Stimulated activated CD8-positive, alpha-beta memory T cell treated with anti-CD3 and anti-CD28 coated beads, Interleukin-12 subunit alpha, Interleukin-12 subunit beta, amount 100 ng/mL, for 24 hours (primary cell): ENCODE data around the gene NOP9.

ENCODE experiments used
- DNase-seq: peaks from one replicate; pipeline ENCODE4 v3.0.0-alpha.2; 2020; ENCODE audit errors: extremely low read depth

The NOP9 gene

DNA sequence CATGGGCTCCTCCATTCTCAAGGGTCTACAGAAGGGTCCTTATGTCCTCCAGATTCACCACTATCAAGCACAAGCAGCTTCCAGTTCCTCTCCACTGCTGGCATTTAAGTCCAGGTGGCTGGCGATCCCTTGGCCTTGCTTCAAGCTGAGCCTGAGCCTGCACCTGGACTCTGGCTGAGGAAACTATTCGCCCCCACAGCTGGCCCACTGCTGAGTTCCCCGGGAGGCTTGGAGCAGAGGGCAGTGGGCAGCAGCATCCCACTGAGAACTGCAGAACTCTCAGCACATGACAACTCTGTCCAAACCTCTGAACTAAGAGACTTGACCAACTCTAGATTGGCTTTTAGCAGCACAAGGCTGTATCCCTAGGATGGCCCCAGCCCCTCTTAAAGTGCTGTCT, 16.9 kb upstream of the NOP9 start:
- no peak for DNase-seq

DNA sequence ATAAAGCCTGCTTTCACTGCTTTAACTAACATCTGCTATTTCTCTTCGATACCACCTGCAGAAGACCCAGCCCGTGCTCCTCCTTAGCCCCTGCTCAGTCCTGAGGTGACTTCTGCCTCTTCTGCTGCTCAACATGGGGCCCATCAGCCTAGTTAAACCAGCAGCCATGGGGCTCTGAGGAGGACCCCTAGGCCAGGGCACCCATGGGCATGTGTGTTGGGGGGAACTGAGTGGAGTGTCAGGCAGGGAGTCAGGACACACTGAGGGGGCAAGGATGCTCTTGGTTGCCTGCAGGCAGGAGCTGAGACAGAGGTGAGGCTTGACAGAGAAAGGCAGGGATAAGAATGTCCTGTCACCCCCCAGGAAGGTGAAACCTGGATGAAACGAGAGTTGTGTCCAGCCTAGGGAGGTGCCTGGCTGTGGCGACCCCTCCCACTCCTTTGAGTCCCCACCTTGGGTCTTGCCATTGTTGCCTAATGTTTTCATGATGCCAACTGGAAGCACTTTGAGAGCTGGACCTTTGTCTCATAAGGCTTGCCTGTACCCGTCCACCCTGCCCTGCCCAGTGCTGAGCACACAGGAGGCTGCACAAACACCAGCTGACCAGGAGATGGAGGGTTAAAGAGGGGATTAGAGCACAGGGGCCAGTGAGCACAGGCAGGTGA, 15.7 kb upstream of the NOP9 start:
- DNase-seq: no peak

- no peak for DNase-seq
Observed at GRCh38 chr14:24284501-24285035, 15.1 kb upstream of the NOP9 start.

GRCh38 chr14:24285351-24285750, 14.3 kb upstream of the NOP9 start:
- no peak for DNase-seq

GRCh38 chr14:24286996-24287395, 12.7 kb upstream of the NOP9 start:
- no peak for DNase-seq

- no peak for DNase-seq
Observed at GRCh38 chr14:24289649-24290280, 9.9 kb upstream of the NOP9 start.

- no peak for DNase-seq
Observed at GRCh38 chr14:24290746-24291145, 8.9 kb upstream of the NOP9 start.

- DNase-seq: no peak
Observed at GRCh38 chr14:24291446-24292117, 8.1 kb upstream of the NOP9 start.

DNA sequence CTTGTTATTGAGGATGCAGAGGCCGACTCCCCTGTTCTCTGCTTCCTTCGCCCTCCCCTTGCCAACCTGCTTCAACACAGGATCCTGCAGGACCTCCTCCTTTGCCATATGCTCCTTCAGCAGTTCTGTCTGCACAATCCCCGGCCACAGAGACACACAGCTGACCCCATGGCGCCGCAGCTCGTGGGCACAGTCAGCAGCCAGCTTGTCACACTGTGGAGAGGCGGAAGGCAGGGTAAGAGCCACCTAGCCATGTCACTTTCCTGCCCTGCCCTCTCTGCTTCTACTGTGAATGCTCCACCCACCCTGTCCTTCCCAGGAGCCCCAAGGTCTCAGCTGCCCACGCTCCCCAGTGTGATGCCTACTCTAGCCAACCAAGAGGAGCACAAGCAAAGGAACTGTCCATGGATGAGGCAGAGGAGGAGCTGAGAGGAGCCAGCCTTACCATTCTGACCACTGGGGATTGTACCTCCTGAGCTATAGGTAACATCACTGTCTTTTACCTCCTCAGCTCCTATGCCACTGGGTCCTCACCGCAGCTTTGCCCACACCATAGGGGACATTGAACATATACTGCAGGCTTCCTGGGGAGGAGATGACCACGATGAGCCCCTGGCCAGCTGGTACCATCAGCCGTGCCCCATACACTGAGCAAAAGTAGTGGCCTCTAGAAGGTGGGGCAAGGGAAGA, 7.4 kb upstream of the NOP9 start:
- no peak for DNase-seq

DNA sequence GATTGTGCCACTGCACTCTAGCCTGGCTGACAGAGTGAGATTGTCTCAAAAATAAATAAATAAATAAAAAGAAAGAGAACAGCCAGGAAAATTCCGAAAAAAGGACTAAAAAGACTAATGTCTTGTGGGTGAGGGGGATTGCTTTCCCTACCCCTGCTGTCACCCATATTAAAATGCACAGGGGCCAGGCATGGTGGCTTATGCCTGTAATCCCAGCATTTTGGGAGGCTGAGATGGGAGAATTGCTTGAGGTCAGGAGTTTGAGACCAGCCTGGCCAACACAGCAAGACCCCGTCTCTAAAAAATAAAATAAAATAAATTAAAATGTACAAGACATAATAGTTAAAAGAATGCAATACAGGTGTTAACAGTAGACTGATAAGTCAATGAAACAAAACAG, 6.1 kb upstream of the NOP9 start:
- DNase-seq: no peak

DNA sequence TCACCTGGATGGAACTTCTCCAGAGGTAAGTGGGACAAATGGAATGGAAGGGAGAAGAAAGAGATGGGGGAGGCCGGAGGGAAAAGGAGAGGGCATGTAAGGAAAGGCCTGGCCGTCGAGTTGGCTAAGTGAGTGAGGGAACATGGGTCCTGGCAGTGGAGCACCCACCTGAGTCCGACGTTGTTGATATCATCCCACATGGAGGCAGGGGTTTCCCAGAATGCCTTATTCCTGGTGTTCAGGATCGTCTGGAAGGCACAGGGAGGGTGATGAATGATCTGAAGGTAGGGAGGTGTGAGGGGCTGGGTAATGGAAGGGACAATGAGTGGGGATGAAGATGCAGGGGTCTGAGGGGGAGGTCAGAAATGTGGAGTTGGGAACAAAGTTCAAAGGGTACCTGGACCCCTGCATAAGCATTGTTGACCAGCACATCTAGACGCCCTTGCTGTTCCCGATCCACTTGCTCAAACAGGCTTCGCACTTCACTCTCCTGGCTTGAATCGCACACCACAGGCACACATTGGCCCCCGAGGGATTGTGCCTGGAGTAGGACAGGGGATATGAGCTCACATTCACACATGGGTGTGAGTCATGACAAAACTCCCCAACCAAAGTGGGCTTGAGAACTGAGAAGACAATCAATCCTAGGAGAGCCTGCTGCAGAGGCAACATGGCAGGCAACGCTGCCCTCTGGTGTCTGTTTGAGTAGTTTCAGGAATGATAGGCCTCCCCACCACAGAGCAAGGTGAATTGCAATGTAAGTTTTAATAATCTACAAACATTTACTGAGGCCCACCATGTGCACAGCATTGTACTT, 3.1 kb upstream of the NOP9 start:
- no peak for DNase-seq

DNA sequence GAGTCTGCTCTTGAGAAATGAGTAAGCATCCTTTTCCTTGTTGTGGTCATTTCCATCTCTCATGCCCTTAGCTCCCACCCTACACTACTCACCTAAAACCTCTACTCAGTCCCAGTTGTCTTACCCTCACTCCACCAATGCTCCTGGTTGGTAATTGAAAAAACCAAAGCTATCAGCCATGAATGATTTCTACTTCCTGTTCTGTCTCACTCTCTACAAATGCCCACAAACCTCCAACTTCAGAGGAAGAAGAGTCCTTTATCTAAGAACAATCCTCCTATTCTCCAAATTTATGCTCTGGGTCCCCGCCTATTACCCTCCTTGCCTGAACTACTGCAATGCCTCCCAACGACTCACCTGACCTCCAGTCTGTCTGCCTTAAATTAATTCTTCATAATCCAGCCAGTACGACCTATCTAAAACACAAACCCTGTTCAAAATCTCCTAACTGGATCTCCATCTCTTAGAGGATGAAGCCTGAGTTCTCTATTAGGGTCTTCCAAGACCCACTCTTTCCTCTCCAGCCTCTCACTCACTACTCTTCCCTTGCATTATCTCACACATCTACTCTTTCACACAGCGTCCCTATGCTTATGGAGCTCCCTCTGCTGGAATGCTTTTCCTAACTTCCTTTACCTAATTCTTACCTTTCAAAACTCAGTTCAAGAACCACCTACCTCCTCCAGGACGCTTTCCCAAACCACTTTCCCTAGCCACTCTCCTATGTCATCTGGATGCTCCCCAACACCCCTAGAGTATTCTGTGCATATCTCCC, 2.3 kb upstream of the NOP9 start:
- no peak for DNase-seq

GRCh38 chr14:24298892-24299254, 777 bp upstream of the NOP9 start:
- no peak for DNase-seq

DNA sequence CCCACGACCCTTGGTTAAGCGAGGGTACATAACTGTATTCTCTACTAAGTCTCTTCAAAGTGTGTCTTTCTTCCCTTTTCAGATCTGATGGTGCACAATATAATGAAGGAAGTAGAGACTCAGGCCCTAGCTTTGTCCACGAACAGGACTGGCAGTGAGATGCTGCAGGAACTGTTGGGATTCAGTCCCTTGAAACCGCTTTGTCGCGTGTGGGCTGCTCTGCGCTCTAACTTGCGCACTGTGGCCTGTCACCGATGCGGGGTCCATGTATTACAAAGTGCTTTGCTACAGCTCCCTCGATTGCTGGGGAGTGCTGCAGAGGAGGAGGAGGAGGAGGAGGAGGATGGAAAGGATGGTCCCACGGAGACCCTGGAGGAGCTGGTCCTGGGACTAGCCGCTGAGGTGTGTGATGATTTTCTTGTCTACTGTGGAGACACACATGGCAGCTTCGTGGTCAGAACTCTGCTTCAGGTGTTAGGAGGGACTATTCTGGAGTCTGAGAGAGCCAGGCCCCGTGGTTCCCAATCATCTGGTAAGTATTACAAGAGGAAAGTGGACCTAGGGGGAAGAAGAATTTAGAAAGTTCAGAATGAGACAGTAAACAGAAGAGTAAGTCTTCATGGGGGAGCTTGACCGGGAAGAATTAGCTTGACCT, 803 bp downstream of the NOP9 start:
- no peak for DNase-seq

DNA sequence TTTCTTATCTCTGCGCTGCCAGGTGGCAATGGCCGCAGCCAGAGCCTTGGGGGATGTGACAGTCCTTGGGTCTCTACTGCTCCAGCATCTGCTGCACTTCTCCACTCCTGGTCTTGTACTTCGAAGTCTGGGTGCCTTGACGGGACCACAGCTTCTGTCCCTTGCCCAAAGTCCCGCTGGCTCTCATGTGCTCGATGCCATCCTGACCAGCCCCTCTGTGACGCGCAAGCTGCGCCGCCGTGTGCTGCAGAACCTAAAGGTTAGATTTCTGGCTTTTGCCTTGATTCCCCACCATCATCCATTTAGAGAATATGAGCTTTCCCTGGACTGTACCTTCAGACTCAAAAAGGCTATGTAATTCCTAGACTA, 4.4 kb downstream of the NOP9 start:
- no peak for DNase-seq

DNA sequence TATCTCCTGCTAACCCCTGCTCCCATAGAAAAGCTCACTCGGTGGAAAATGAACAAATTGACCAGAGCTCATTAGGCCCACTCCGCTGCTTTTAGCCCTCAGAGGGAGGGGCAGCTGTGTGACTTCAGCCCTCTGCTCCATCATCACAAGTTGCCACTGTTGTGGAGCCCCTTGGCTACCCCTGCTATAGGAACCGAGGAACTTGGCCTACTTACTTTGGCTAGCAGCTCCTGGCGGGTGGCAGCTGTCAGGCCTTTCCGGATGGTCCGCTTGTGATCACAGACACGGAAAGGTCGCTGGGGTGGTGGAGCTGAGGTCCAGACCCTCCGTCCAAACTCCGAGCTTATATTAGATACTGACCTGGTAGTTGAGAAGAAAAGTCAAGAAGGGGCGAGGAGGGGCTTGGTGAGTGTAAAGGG, 7.5 kb downstream of the NOP9 start:
- DNase-seq: no peak

- no peak for DNase-seq
Observed at GRCh38 chr14:24307575-24308341, 8.1 kb downstream of the NOP9 start, which contains the start of gene CIDEB. CIDEB (minus strand) TSS chr14:24307977; CDS start chr14:24307858, 119 bp downstream.

GRCh38 chr14:24308342-24309124, 8.9 kb downstream of the NOP9 start:
- no peak for DNase-seq
